PC-3 (cell line): ENCODE results near the gene CDC42BPB. TPM values are rescaled to one million over a fixed set of nuclear protein-coding genes. Genes with fewer than 3 reads are reported as not detected.

Experiments used
- ATAC-seq: fragments of 200-7000 bp; cut with Tn5 transposase; 2 replicates; pipeline ENCODE4 v1.9.1; 2020; ENCODE audit warnings: mild to moderate bottlenecking, moderate library complexity
- BruUV-seq: library from RNA; stranded (reverse); fragments of 400-500 nt; replicated peaks from 2 replicates; lab custom pipeline; 2021; lab: Mats Ljungman, UMichigan
- CTCF ChIA-PET: fragments of 300-600 bp; sonication (Branson Sonifier 250); formaldehyde crosslinking; loops from one replicate; lab custom pipeline; 2022; ENCODE audit warnings: antibody characterized with exemption; lab: Charles Lee
- POLR2A ChIA-PET: fragments of 300-600 bp; sonication (Branson Sonifier 250); formaldehyde crosslinking; loops from one replicate; lab custom pipeline; 2022; ENCODE audit warnings: antibody characterized with exemption; ENCODE audit not compliant: unreplicated experiment; lab: Charles Lee
- DNase-seq: peaks from one replicate; pipeline ENCODE4 v3.0.0-alpha.2; 2015
- H2AFZ ChIP-seq: fragments of 300-600 bp; sonication (generic); 2 replicates; pipeline ENCODE4 v1.6.0; 2016; ENCODE audit warnings: antibody characterized with exemption, low read length
- H3F3A ChIP-seq: fragments of 300-600 bp; sonication (generic); one replicate; pipeline ENCODE4 v1.6.0; 2017; ENCODE audit warnings: antibody characterized with exemption, low read length, control low read depth, mild to moderate bottlenecking; ENCODE audit not compliant: unreplicated experiment
- H3K27ac ChIP-seq: fragments of 300-600 bp; sonication (generic); 2 replicates; pipeline ENCODE4 v1.5.1; 2016; ENCODE audit warnings: mild to moderate bottlenecking, low read length
- H3K27me3 ChIP-seq: fragments of 300-600 bp; sonication (generic); 2 replicates; pipeline ENCODE4 v1.6.1; 2016; ENCODE audit warnings: low read length, mixed read lengths
- H3K36me3 ChIP-seq: fragments of 300-600 bp; sonication (generic); 2 replicates; pipeline ENCODE4 v1.6.1; 2016; ENCODE audit warnings: low read depth, mixed run types, low read length, mixed read lengths
- H3K4me1 ChIP-seq: fragments of 300-600 bp; sonication (generic); 2 replicates; pipeline ENCODE4 v1.5.1; 2016; ENCODE audit warnings: low read length; ENCODE audit not compliant: insufficient read depth
- H3K4me2 ChIP-seq: fragments of 300-600 bp; sonication (generic); 2 replicates; pipeline ENCODE4 v1.6.0; 2016; ENCODE audit warnings: low read length
- H3K4me3 ChIP-seq: fragments of 300-600 bp; sonication (generic); 2 replicates; pipeline ENCODE4 v1.5.1; 2016; ENCODE audit warnings: mild to moderate bottlenecking, low read length, mixed read lengths
- H3K79me2 ChIP-seq: fragments of 300-600 bp; sonication (generic); 2 replicates; pipeline ENCODE4 v1.6.1; 2017; ENCODE audit warnings: low read length, mixed read lengths
- H3K9ac ChIP-seq: fragments of 300-600 bp; sonication (generic); 2 replicates; pipeline ENCODE4 v1.6.0; 2016; ENCODE audit warnings: mild to moderate bottlenecking, low read length
- H3K9me2 ChIP-seq: fragments of 300-600 bp; sonication (generic); replicated peaks from 2 replicates; pipeline ENCODE4 v1.6.1; 2016; ENCODE audit warnings: mixed run types, low read length, mixed read lengths
- H3K9me3 ChIP-seq: fragments of 300-600 bp; sonication (generic); 2 replicates; pipeline ENCODE4 v1.6.1; 2016; ENCODE audit warnings: low read length, mixed read lengths
- H4K20me1 ChIP-seq: fragments of 300-600 bp; sonication (generic); 2 replicates; pipeline ENCODE4 v1.6.1; 2016; ENCODE audit warnings: low read length, mixed read lengths
- CTCF ChIP-seq: fragments of 300-600 bp; sonication (generic); conservative IDR thresholded peaks from 2 replicates; pipeline ENCODE4 v1.5.1; 2017; ENCODE audit warnings: antibody characterized with exemption, low read depth, mild to moderate bottlenecking, low read length
- EZH2 ChIP-seq: fragments of 300-600 bp; sonication (generic); IDR thresholded peaks from one replicate; pipeline ENCODE4 v1.6.1; 2017; ENCODE audit warnings: antibody characterized with exemption, mild to moderate bottlenecking, low read length; ENCODE audit not compliant: unreplicated experiment
- EZH2phosphoT487 ChIP-seq: fragments of 300-600 bp; sonication (generic); IDR thresholded peaks from 2 replicates; pipeline ENCODE4 v1.6.1; 2018; ENCODE audit warnings: mild to moderate bottlenecking, antibody characterized with exemption, low read length, borderline replicate concordance
- intact Hi-C: fragments of 100-400 bp; cut with micrococcal nuclease; formaldehyde crosslinking; loops from 2 replicates; pipeline ENCODE4 v1.9.0; 2023
- total RNA-seq: library from RNA; depleted of rRNA; stranded (reverse); fragments of >200 nt; gene quantifications from 2 replicates; pipeline ENCODE4 v1.2.3, GENCODE V29; 2014

Gene CDC42BPB
- total RNA-seq, 1 experiment from 2014 or later: 73.0 TPM

GRCh38 chr14:102945346-102946130 lies 111.8 kb downstream of the CDC42BPB start:
- H3K4me2 ChIP-seq: no peak overlapping the region
- intact Hi-C loops: no loop called here
- DNase-seq: no peak
- no peaks in the 10 kb centered on the region for H3K9me2 ChIP-seq
- CTCF ChIA-PET: no interaction called here
- POLR2A ChIA-PET: no interaction called here
- peaks cover 45% of the 10 kb centered on the region for H3K36me3 ChIP-seq
- no peak overlapping the region for H2AFZ ChIP-seq
- BruUV-seq: no TSS peak
- no peak overlapping the region for H3K27ac ChIP-seq
- no peak for ATAC-seq
- no peaks in the 10 kb centered on the region for H3F3A ChIP-seq
- H3K4me1 ChIP-seq: peaks cover 10% of the 10 kb centered on the region
- no peaks in the 10 kb centered on the region for H3K9me3 ChIP-seq
- no peaks in the 10 kb centered on the region for H4K20me1 ChIP-seq
- H3K9ac ChIP-seq: no peak overlapping the region
- no peak for TF ChIP-seq EZH2phosphoT487
- TF ChIP-seq CTCF: no peak
- no peak for TF ChIP-seq EZH2
- no peak overlapping the region for H3K4me3 ChIP-seq
- no peaks in the 10 kb centered on the region for H3K79me2 ChIP-seq
- H3K27me3 ChIP-seq: no peaks in the 10 kb centered on the region

- H3K4me2 ChIP-seq: no peak overlapping the region
- intact Hi-C loops: no loop called here
Observed at GRCh38 chr14:102944448-102945330, 112.7 kb downstream of the CDC42BPB start.

More at GRCh38 chr14:102944448-102945330, 112.7 kb downstream of the CDC42BPB start:
- ChIA-PET POLR2A (interaction anchor here (0.6 kb wide), 1 partner anchor 10 kb away, joined by 5 read pairs; no protein-coding TSS in a partner anchor), CTCF (no interaction called here)
- TF ChIP-seq EZH2phosphoT487 (no peak), EZH2 (no peak), CTCF (no peak)
- ATAC-seq: no peak
- H3K9me2 ChIP-seq: no peaks in the 10 kb centered on the region
- no peak for DNase-seq
- BruUV-seq: no TSS peak
- H2AFZ ChIP-seq: no peak overlapping the region
- no peaks in the 10 kb centered on the region for H3K79me2 ChIP-seq
- H3K9me3 ChIP-seq: no peaks in the 10 kb centered on the region
- H3F3A ChIP-seq: no peaks in the 10 kb centered on the region
- H3K9ac ChIP-seq: no peak overlapping the region
- H3K27me3 ChIP-seq: no peaks in the 10 kb centered on the region
- H3K4me1 ChIP-seq: peaks cover 10% of the 10 kb centered on the region
- H3K4me3 ChIP-seq: no peak overlapping the region
- no peaks in the 10 kb centered on the region for H4K20me1 ChIP-seq
- H3K36me3 ChIP-seq: peaks cover 44% of the 10 kb centered on the region
- H3K27ac ChIP-seq: no peak overlapping the region
